ENCODE measurements around the gene TBC1D30. TPM values are rescaled to one million over a fixed set of nuclear protein-coding genes. Genes with fewer than 3 reads are reported as not detected.
"Not testable (repeated sequence)": the region's sequence is repeated elsewhere in the genome, so short reads cannot be mapped to it uniquely, and the experiment has no call there.

TBC1D30 gene
- total RNA-seq, 4 donors from 2014 or later: 1.8 to 8.0 (median 3.5) TPM

GRCh38 chr12:64835901-64836300, 11.5 kb downstream of the TBC1D30 start:
- H3K27ac ChIP-seq: no peak overlapping the region
- peaks cover 0 to 12% (median 0%) of the 10 kb centered on the region in 3 donors for H3K36me3 ChIP-seq
- peaks cover 0 to 45% (median 0%) of the 10 kb centered on the region in 4 donors for H3K27me3 ChIP-seq
- no peaks in the 10 kb centered on the region for H3K4me1 ChIP-seq
- no peak for DNase-seq
- intact Hi-C loops (cut with DNase I): no loop called here
- peaks cover 0 to 8% (median 0%) of the 10 kb centered on the region in 3 donors for H3K9me3 ChIP-seq
- no peak overlapping the region for H3K4me3 ChIP-seq
- WGBS, 2 donors: 92 to 98% methylated on average over 4 of the region's 4 CpGs
- no peak for TF ChIP-seq POLR2A (IDR thresholded peaks at IDR 0.05)
- TF ChIP-seq CTCF (IDR thresholded peaks at IDR 0.05): no peak

DNA sequence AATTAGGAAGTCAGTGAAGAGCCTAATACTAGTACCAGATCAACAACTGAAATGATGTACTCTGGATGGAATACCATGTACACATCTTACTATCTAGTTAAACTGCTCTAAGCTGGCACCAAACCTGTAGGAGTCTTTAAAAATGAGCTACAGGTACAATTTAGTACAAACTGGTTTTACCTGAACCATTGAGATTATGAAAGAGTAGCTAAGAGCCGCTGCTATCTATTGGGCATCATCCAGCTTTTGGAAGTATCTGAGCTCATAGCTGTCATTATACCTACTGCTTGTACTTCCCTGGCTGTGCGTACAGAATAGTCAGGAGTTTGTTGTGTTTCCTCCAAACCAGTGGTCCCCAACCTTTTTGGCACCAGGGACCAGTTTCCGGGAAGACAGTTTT, 12.4 kb downstream of the TBC1D30 start:
- Histone ChIP-seq H3K36me3 (peaks cover 0 to 11% (median 0%) of the 10 kb centered on the region in 3 donors), H3K4me3 (no peak overlapping the region), H3K4me1 (no peaks in the 10 kb centered on the region), H3K9me3 (peaks cover 0 to 8% (median 0%) of the 10 kb centered on the region in 3 donors), H3K27ac (no peak overlapping the region), H3K27me3 (peaks cover 0 to 53% (median 0%) of the 10 kb centered on the region in 4 donors)
- 65 to 71% methylated on average over 3 of the region's 3 CpGs for WGBS, 2 donors
- intact Hi-C loops (cut with DNase I): no loop called here
- DNase-seq: no peak
- TF ChIP-seq CTCF (IDR thresholded peaks at IDR 0.05): no peak
- TF ChIP-seq POLR2A (IDR thresholded peaks at IDR 0.05): no peak

DNA sequence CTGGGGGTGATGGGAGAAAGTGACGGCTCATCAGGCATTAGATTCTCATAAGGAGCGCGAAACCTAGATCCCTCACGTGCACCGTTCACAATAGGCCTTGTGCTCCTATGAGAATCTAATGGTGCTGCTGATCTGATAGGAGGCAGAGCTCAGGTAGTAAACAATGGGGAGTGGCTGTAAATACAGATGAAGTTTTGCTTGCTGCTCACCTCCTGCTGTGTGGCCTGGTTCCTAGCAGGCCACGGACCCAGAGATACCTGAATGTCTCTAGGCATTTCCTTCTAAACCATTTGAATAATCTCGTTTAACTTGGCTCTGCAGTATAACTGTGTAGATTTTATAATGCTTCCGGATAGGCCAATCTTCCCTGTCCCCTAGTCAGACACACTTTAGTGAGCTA, 13.0 kb downstream of the TBC1D30 start:
- Histone ChIP-seq H3K9me3 (peaks cover 0 to 2% (median 0%) of the 10 kb centered on the region in 3 donors), H3K27ac (no peak overlapping the region), H3K36me3 (peaks cover 0 to 6% (median 0%) of the 10 kb centered on the region in 3 donors), H3K4me1 (no peaks in the 10 kb centered on the region), H3K4me3 (no peak overlapping the region), H3K27me3 (peaks cover 0 to 59% (median 0%) of the 10 kb centered on the region in 4 donors)
- intact Hi-C loops (cut with DNase I): no loop called here
- TF ChIP-seq CTCF (IDR thresholded peaks at IDR 0.05) (no peak), POLR2A (IDR thresholded peaks at IDR 0.05) (no peak)
- DNase-seq: no peak
- WGBS, 2 donors: 80 to 86% methylated on average over 8 of the region's 8 CpGs

DNA sequence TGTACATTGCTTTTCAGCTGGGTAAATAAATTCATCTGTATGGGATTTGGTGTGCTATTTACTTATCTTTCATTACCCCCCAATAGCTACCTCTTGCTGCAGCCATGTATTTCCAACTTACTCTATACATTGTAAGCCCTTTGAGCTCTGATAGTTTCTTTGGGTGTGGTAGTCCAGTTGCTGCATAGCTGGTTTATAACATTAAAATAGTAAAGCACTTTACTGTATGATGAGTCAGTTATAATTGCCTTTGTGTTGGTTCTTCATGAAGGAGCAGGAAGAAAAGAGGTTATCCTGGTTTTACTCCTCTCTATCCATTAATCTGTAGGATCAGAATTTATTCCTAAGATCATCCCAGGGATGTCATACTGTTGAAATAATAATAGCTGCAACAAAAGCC, 15.7 kb downstream of the TBC1D30 start:
- no peak overlapping the region for H3K4me3 ChIP-seq
- H3K27me3 ChIP-seq: peaks cover 0 to 63% (median 0%) of the 10 kb centered on the region in 4 donors
- TF ChIP-seq POLR2A (IDR thresholded peaks at IDR 0.05) (no peak), CTCF (IDR thresholded peaks at IDR 0.05) (no peak)
- DNase-seq: no peak
- no peaks in the 10 kb centered on the region for H3K36me3 ChIP-seq
- no peak overlapping the region for H3K27ac ChIP-seq
- H3K4me1 ChIP-seq: no peaks in the 10 kb centered on the region
- intact Hi-C loops (cut with DNase I): no loop called here
- no peaks in the 10 kb centered on the region for H3K9me3 ChIP-seq

DNA sequence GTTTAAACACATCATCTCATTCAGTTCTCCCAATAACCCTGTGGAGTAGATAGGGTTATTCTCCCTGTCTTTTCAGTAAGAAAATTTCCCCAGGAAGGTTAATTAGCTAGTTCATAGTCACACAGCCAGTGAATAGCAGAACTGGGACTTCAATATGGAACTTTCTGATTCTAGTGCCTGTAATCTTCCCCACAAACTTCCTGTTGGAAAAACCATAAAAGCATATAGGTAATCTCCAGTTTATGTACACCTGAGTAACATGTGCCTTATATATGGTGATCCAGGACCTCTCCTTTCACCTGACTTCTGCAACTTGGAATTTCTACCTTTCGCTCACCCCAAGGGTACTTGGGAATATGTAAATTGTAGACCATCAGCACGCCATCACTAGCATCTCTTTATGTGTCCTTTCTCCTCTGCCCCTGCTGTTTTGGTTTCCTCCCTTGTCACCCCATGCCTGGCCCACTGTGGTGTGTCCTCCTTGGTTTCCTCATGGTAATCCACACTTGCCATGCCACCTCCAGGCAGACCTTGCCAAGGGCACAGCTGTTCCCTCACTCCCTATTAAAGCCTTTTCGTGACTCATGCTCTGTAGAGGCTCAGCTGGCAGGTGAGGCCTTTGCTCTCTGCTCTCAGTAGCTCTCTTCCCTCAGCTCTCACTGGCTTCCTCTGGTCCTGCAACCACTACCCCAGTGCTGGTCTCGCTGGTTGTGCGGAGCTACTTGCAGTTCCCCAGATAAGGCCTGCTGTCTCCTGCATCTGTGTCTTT, 16.7 kb downstream of the TBC1D30 start:
- Histone ChIP-seq H3K9me3 (no peaks in the 10 kb centered on the region), H3K27me3 (peaks cover 0 to 59% (median 0%) of the 10 kb centered on the region in 4 donors), H3K27ac (no peak overlapping the region), H3K36me3 (no peaks in the 10 kb centered on the region), H3K4me3 (no peak overlapping the region), H3K4me1 (no peaks in the 10 kb centered on the region)
- no peak for TF ChIP-seq POLR2A (IDR thresholded peaks at IDR 0.05)
- TF ChIP-seq CTCF (IDR thresholded peaks at IDR 0.05): no peak
- 85 to 88% methylated on average over 5 of the region's 5 CpGs for WGBS, 2 donors
- intact Hi-C loops (cut with DNase I): no loop called here
- no peak for DNase-seq

- H3K27ac ChIP-seq; H3K4me1 ChIP-seq; intact Hi-C loops (cut with DNase I); H3K36me3 ChIP-seq; DNase-seq; H3K4me3 ChIP-seq: not testable (repeated sequence)
- Histone ChIP-seq H3K9me3 (peaks cover 0 to 12% (median 0%) of the 10 kb centered on the region in 3 donors), H3K27me3 (peaks cover 0 to 43% (median 0%) of the 10 kb centered on the region in 4 donors)
- 82 to 83% methylated on average over 4 of the region's 4 CpGs for WGBS, 2 donors
Observed at GRCh38 chr12:64848409-64848808, 24.0 kb downstream of the TBC1D30 start.
